ENCODE measurements around the gene POC5.
"Not testable (repeated sequence)": the region's sequence is repeated elsewhere in the genome, so short reads cannot be mapped to it uniquely, and the experiment has no call there.

Gene POC5

DNA sequence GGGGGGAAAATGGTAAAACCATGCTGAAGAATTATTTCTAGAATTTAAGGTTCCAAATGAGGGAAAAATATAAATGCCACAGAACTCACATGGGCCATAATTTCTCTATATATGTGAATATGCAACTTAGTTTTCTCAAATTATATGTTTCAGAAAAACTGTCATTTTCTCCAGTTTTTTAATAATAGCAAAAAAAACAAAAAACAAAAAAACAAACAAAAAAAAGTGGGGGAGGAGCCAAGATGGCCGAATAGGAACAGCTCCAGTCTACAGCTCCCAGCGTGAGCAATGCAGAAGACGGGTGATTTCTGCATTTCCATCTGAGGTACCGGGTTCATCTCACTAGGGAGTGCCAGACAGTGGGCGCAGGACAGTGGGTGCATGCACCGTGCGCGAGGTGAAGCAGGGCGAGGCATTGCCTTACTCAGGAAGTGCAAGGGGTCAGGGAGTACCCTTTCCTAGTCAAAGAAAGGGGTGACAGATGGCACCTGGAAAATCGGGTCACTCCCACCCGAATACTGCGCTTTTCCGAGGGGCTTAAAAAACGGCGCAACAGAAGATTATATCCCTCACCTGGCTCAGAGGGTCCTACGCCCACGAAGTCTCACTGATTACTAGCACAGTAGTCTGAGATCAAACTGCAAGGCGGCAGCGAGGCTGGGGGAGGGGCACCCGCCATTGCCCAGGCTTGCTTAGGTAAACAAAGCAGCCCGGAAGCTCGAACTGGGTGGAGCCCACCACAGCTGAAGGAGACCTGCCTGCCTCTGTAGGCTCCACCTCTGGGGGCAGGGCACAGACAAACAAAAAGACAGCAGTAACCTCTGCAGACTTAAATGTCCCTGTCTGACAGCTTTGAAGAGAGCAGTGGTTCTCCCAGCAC is 21.5 kb downstream of the POC5 start:
- DNase-seq = not testable (repeated sequence)

DNA sequence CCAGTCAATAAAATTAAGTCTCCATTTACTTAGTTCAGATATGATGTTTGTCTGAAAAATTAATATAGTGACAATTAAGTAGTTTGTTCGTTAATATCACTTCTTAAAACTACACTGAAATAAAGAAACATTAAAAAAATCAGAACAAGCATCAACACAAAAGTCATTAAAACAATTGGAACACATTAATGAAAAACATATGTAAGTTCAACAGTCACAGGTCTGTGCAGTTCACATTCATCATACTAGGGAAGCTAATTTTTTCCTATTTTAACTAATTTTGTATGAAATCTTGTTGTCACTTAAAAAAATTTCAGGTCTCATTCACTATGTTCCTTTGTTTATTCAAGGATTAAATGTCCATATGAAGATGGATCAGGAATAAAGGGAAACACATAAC is 22.5 kb downstream of the POC5 start:
- DNase-seq = no peak

DNA sequence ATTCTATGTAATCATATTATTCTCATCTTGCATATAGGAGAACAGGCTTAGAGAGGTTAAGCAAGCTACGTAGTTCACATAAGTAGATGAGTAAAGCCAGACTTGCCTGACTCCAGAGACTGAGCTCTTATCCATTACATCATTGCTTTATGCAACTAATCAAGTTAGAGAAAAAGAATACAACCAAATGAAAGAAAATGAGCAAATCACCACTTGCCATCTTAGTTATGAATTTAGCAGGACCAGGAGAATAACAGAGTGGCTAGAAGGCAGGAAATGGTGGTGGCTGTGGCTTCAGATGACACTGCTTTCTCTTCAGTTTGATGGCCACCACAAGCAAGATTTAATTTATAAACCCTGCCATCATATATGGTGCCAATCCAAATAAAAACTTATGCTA is 26.6 kb downstream of the POC5 start:
- no peak for DNase-seq

- no peak for DNase-seq
Measured at GRCh38 chr5:75686480-75686879, 30.8 kb downstream of the POC5 start.

- no peak for DNase-seq
Measured at GRCh38 chr5:75685141-75685540, 32.1 kb downstream of the POC5 start.

DNA sequence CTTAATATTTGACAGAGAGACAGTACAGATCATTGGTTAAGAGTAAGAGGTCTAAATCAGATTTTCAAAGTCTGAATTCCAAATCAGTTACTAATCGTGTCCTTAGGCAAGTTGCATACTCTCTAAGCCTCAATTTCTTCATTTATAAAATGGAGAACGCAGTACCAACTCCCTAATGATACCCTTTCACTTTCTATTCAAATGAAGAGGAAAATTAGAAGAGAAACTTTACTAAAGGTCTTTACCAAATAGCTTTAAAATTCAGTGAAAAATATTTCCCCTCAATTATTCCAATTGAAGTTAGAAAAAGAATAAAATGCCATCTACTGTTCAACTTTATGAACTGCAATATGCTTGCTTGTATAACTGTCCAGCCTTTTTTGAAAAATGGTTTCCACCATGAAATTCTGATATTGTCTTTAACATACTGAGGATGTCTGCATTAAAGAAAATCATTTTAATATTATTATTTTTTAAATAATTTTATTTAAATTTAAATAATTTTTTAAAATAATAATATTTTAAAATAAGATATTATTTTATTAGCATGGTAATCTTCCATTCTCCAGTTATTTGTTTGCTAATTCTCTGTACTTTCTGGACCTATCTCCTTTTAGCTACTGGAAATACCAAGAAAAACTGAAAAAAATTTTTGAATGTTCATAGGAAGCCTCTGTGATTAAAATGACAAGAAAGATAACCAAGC is 36.0 kb downstream of the POC5 start:
- no peak for DNase-seq

GRCh38 chr5:75678155-75678554 is 39.1 kb downstream of the POC5 start:
- DNase-seq = no peak

DNA sequence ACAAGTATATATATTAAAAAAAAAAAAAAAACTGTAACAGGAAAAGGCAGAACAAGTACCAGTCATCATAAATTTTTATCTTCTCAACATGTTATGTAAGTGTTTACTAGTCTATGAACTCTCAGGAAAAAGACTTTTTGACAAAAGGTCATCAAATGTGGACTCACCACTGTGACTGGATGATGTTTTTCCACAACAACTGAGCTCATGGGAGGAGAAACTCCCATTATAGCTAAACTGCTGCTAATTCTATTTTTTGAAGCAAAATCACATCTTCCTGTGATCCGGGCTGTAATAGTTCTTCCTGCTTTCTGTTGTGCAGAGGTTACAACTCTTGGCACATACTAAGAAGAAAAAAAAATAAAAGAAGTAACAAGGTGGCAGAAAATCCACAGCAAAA is 39.6 kb downstream of the POC5 start:
- no peak for DNase-seq

DNA sequence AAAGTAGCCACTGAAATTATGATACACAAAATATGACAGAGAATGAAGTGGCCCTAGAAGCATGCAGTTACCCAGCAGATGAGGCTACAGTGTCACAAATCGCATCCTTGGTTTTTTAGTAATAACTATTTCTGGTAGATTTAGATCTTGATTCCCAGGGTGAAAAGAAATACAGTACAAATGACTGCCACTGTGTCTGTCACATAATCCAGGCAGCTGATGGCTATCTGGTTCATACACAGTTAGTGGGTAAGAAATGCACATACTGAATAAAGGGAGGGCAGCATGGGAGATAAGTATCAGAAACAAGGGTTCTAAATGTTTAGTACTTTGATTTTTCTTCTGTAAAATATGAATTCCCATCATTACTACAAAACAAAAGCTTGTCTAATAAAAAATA is 41.5 kb downstream of the POC5 start:
- DNase-seq = no peak

- no peak for DNase-seq
Measured at GRCh38 chr5:75672616-75673015, 44.6 kb downstream of the POC5 start.

- DNase-seq = no peak
Measured at GRCh38 chr5:75671506-75671905, 45.7 kb downstream of the POC5 start.

- no peak for DNase-seq
Measured at GRCh38 chr5:75670577-75670976, 46.7 kb downstream of the POC5 start.

GRCh38 chr5:75668977-75669689 is 48.1 kb downstream of the POC5 start:
- no peak for DNase-seq

GRCh38 chr5:75668445-75668844 is 48.8 kb downstream of the POC5 start:
- no peak for DNase-seq

DNA sequence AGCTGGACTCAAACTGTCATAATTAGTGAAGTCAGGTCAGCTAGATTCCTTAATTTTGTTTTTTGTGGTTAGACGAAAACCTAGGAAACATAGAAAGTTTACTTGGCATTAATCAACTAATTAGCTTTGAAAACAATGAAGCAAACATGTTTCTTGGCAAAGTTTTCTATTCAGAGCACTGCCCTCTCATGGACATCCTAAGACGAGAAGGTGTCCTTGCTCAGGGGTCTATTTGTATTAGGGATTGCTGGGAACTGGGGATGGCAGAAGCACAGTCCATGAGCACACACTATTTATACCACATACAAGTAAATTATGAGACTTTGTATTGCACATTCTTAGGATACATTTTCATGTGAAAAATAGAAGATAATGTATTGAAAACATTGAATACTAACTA is 49.7 kb downstream of the POC5 start:
- no peak for DNase-seq

DNA sequence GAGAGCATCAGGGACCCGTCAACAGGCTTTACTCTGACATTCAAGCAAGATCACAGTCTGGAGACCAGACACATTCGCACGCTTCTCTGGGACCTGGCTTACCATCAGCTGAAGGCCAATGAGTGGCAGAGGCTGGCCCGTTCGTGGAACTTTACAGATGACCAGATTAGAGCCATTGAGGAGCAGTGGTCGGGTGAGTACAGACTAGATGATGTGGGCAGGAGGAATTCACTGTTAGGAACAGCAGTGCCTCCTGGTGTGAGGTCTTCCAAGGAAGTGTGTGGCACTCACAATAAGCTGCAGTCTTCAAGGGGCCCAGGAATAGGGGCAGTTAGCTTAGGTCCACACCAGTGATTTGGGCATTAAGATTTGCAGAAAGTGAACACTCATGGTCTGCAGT is 50.4 kb downstream of the POC5 start:
- no peak for DNase-seq

GRCh38 chr5:75664979-75665378 is 52.3 kb downstream of the POC5 start:
- DNase-seq = no peak

- no peak for DNase-seq
Measured at GRCh38 chr5:75663579-75664284, 53.5 kb downstream of the POC5 start.

- no peak for DNase-seq
Measured at GRCh38 chr5:75662061-75662460, 55.2 kb downstream of the POC5 start.

GRCh38 chr5:75660678-75661465 is 56.4 kb downstream of the POC5 start:
- no peak for DNase-seq

DNA sequence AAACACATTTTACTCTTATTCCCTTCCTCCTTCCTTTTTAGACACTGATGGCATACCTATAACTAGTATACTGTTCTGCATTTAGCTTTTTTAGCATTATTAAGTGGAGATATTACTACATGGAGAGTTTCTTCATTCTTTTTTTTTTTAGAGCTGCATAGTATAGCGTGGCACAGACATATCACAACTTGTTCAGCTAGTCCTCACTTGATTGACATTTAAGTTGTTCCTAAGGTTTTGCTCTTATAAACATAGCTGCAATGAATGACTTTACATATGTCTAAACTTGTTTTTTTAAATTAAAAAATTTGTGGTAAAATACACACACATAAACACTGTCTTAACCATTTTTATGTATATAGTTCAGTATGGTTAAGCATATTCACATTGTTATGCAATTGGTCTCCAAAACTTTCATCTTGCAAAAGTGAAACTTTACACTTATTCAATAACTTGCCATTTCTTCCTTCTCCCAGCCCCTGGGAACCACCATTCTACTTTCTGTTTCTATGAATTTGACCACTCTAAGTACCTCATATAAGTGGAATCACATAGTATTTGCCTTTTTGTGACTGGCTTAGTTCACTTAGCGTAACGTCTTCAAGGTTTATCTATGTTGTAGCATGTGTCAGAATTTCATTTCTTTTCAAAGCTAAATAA is 57.3 kb downstream of the POC5 start:
- DNase-seq = no peak

Data from NCI-H1048 (cell line).